ENCODE data around the gene TRPT1.

GRCh38 chr11:64248578-64248977, 22.6 kb upstream of the TRPT1 start:
- no peak for TF ChIP-seq POLR2A (IDR thresholded peaks at IDR 0.05)
- TF ChIP-seq, protein P1, sequence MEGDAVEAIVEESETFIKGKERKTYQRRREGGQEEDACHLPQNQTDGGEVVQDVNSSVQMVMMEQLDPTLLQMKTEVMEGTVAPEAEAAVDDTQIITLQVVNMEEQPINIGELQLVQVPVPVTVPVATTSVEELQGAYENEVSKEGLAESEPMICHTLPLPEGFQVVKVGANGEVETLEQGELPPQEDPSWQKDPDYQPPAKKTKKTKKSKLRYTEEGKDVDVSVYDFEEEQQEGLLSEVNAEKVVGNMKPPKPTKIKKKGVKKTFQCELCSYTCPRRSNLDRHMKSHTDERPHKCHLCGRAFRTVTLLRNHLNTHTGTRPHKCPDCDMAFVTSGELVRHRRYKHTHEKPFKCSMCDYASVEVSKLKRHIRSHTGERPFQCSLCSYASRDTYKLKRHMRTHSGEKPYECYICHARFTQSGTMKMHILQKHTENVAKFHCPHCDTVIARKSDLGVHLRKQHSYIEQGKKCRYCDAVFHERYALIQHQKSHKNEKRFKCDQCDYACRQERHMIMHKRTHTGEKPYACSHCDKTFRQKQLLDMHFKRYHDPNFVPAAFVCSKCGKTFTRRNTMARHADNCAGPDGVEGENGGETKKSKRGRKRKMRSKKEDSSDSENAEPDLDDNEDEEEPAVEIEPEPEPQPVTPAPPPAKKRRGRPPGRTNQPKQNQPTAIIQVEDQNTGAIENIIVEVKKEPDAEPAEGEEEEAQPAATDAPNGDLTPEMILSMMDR (IDR thresholded peaks at IDR 0.05): no peak
